D341Med (cell line): ENCODE data around the gene SND1.

ENCODE experiments used
- DNase-seq: peaks from one replicate; pipeline ENCODE4 v3.0.0; 2012; ENCODE audit warnings: low spot score

SND1 gene

DNA sequence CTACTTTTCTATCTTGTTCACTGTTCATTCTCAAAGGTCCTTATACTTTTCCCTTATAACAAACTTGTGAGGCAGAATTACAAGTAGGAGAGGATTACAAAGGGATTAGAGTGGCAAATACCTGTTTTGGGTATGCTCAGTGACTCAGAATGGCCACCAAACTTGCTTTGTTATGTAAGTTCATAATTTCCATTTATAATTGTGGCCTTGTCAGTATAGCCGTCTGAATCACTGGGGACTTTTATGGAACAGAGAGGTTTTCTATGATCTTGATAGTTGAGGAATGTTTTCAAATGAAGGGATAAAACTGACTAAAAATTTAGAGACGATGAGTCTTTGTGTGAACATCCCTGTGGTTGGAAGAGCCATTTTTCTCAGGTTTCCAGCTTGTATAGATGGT is 116.2 kb downstream of the SND1 start:
- DNase-seq = no peak

- DNase-seq = no peak
These were observed 117.1 kb downstream of the SND1 start for GRCh38 chr7:127769137-127769536.

- DNase-seq = no peak
These were observed 117.9 kb downstream of the SND1 start for GRCh38 chr7:127769696-127770400.

DNA sequence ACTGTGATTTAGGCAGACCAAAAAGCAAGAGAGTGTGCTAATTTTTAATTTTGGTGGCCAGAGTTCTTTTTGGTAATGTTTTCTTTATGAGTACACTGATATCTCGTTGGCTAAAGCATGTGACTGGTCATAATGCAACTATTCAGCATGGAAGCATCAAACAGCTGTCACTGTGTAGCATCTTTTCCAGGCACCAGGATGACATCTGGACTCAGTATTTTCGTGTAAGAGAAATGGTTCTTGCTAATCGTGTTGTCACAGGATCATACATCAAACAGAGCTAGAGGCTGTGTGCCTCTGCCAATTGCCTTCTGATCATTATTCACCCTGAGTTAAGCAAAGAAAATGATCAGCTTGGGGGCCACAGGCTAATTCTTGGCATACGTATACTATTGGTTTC is 118.9 kb downstream of the SND1 start:
- no peak for DNase-seq

- no peak for DNase-seq
These were observed 119.7 kb downstream of the SND1 start for GRCh38 chr7:127771707-127772106.

DNA sequence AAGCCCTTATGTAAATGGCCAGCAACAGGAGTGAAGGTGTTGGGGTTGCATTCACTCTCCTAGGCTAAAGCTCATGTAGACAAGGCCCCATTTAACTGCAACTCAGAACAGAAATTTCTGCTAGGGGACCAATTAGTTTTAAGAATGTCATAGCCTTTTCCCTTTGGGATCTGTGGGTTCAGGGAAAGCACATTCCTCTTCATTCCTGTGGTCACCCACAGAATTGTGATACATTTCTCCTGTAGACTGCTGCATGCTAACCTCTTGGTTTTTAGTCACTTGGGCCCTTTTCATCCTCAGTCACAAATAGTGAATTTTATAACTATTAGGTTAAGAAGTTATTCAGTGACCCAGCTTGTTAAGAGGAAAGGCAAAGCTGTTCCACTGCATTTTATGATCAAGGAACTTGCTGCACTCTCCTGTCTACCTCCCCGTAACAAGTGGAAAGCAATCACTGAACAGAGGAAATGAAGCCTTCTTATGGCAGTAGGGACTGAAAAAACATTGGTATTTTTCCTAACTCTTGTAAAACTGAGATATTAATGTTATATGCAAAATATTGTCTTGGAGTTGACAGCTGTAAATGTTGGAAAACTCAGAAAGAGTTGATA is 124.9 kb downstream of the SND1 start:
- DNase-seq = no peak

- DNase-seq = no peak
These were observed 128.5 kb downstream of the SND1 start for GRCh38 chr7:127780489-127780888.

DNA sequence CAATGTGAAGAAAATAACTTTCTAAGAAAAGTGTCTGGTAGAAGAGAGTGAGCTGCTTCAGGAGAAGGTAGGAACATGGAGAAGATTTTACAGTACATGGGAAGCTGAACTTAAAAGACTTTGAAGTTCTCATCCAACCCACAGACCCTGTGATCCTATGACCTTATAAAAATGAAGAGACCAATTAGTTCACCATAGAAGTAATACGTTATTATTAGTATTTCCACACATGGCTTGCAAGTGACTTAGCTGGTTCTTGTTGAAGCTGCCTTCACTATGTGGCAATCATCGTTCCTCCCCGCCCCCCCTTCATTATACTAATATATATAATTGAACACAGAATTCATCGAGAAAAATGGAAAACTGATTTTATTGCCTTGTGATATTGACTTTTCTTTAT is 129.1 kb downstream of the SND1 start:
- no peak for DNase-seq

DNA sequence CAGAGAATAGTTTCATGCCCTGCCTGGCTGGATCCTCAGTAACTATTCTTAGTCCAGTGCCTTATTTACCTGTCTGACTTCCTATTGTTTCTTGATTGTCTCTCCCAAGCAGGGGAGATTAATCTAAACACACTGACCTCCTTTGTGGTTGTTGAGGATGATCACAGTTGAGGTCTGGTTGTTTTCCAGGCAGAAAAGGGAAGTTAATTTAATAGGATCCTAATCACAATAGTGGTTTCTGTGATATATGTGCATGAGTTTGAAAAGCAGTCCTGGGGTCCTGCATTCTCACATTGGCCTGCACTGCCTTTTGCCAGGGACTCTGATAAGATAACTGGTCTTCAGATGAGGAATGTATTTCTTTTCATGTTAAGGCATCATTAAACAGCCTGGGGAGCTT is 130.1 kb downstream of the SND1 start:
- no peak for DNase-seq

DNA sequence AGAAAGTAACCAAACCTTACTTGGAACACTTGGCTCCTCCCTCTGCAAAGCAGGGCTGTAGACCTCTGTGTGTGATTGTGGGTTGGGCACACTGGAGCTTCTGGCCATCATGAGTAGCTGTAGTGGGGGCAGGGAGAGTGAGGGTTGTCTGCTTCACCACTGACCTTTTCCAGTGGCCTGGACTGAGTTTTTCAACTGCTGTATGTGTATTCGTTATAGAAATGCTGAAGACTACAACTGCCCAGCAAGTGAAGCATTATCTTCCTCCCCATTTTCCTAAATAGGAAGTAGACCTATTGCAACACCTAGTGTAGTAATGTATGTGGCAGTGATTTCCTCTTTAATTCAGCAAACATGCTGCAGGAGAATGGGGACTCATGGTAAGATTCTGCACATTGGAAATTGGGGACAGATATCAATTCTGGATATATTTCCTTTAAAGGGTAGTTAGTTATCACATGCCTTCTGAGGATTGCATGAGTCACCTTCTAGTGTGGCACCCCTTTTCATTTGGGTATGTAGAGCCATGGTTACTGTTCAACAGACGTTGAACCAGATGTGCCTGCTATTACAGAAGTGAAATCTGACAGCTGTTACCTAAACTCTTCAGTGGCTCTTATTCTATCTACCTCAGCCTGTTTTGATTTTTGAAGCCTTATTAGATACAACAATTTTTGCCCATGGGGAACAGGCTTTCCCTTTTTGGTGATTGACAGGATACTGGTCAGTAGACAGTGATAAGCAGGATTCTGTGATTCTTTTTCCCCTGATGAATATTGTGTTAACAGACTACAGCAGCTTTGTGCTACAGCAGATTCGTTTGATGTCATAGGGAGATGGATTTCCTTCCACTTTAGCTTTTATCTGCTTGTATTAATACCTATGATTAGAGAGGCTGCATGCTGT is 130.9 kb downstream of the SND1 start:
- DNase-seq = no peak

GRCh38 chr7:127786184-127786583 is 134.2 kb downstream of the SND1 start:
- no peak for DNase-seq

GRCh38 chr7:127789031-127789430 is 137.0 kb downstream of the SND1 start:
- DNase-seq = no peak

DNA sequence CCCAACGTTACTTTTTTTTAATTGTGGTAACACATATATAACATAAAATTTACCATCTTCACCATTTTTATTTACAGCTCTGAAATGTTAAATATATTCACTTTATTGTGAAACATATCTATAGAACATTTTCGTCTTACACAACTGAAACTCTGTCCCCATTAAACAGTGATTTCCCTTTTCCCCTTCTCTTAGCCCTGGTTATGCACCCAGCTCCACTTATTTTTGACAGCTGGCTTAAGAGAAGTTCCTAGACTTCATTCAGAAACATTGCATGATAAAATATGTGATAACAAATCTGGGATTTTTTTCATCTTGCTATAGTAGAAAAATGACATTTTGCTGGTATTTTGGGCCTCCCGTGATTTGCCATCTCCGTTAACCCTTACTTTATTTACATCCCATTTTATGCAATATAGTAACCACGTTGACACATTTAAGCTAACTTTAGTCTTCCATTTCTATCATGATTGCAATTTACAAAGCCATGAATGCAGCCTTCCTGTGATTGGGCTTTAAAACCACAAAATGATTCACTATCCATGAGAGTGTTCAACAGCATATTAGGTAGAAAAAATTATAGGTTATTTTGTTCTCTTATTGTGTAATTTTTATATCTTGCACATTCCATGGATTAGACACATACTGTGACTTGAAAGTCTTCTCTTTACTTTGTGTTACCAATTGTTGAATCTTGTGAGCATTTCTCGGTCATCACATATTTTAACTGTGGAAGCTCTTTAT is 139.6 kb downstream of the SND1 start:
- DNase-seq = no peak

- peak; percentile 54 for DNase-seq
These were observed 140.7 kb downstream of the SND1 start for GRCh38 chr7:127792528-127793342.

DNA sequence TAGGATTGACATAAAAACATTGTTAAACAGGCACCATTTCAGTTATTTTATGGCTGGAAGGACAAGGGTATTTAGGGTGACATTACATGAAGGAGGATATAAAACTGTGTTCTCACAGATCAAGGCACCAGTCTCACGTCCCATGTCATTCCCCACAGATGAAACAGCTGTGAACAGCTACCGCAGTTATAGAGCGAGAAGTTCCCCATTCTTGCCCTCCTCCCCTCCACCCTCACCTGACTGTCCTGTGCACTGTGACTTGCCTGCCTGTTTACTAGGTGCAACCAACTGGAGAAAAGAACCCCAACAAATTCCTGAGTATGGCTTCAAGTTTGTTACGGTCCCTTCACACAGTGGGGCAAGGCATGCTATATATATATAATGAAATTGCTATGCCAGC is 141.6 kb downstream of the SND1 start:
- no peak for DNase-seq

GRCh38 chr7:127794136-127794535 is 142.1 kb downstream of the SND1 start:
- no peak for DNase-seq

- DNase-seq = no peak
These were observed 142.6 kb downstream of the SND1 start for GRCh38 chr7:127794551-127794950.

DNA sequence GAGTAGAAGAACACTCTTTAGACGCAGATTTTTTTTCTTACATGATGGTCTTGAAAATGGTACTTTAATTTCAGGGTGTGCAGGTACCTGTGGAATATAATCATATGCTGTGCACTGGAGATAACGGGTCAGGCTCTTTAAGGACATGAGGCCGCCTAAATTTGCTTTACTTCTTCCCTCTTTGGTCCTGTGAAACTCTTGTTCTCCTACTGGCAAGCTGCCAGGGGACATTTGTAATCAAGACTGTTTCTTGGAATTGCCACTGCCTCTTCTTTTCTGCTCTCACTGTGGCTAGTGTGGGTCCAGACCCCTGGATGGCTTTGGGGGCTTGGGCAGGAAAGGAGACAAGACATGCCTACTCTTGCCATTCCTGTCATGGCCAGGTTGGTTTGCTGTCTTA is 146.0 kb downstream of the SND1 start:
- no peak for DNase-seq

DNA sequence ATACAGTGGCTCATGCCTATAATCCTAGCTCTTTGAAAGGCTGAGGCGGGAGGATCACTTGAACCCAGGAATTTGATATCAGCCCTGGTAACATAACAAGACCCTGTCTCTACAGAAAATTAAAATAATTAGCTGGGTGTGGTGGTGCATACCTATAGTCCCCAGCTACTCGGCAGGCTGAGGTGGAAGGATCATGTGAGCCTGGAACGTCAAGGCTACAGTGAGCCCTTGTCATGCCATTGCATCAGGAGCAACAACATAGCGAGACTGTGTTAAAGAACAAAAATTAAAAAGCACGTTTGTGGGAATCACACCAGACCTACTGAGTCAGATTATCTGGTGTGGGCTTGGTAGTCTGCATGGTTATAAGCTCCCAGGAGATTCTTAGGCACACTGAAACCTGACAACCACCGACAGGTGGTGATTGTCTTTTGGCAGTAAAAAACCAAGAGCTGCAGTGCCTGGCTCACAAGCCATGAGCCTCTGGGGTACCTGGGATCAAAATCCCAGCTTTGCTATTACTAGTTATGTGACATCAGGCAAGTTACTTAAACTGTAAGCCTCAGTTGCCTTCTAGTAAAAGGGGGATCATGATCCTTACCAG is 146.9 kb downstream of the SND1 start:
- DNase-seq = peak; percentile 44

GRCh38 chr7:127799535-127800305 is 147.7 kb downstream of the SND1 start:
- DNase-seq = no peak
